GM06990 (cell line): ENCODE results near the gene MPL.
A peak's percentile ranks its signal among the peaks of the same experiment; 100 is the strongest.

ENCODE experiments used
- DNase-seq: peaks from one replicate; pipeline ENCODE4 v3.0.0-alpha.2; 2011; ENCODE audit not compliant: insufficient read length; ENCODE audit errors: extremely low read depth
- H3K27me3 ChIP-seq: replicated peaks from 2 replicates; pipeline ENCODE4 v1.6.0; 2011; ENCODE audit warnings: low read length; ENCODE audit not compliant: control insufficient read depth, insufficient read depth
- H3K36me3 ChIP-seq: 2 replicates; pipeline ENCODE4 v1.5.1; 2011; ENCODE audit warnings: low read length; ENCODE audit not compliant: control insufficient read depth, insufficient read depth
- H3K4me3 ChIP-seq: replicated peaks from 2 replicates; pipeline ENCODE4 v1.5.1; 2011; ENCODE audit warnings: low read depth, mild to moderate bottlenecking, control low read depth, low read length
- CTCF ChIP-seq: IDR thresholded peaks from 2 replicates; pipeline ENCODE4 v1.5.1; 2011; ENCODE audit warnings: low read length, control low read depth, mild to moderate bottlenecking, inconsistent platforms; ENCODE audit not compliant: insufficient read depth, poor library complexity, severe bottlenecking

The MPL gene

GRCh38 chr1:43386676-43387075 is 49.1 kb downstream of the MPL start:
- no peak for DNase-seq
- Histone ChIP-seq H3K36me3 (peaks cover 18% of the 10 kb centered on the region), H3K27me3 (no peaks in the 10 kb centered on the region), H3K4me3 (no peak overlapping the region)
- no peak for TF ChIP-seq CTCF

GRCh38 chr1:43387976-43388599 is 50.5 kb downstream of the MPL start:
- H3K4me3 ChIP-seq = peak overlapping the region; percentile 94

GRCh38 chr1:43388613-43389012 is 51.0 kb downstream of the MPL start:
- Histone ChIP-seq H3K4me3 (peak overlapping the region; percentile 94), H3K27me3 (no peaks in the 10 kb centered on the region), H3K36me3 (peaks cover 12% of the 10 kb centered on the region)
- DNase-seq = no peak
- TF ChIP-seq CTCF = no peak

More at GRCh38 chr1:43387976-43388599, 50.5 kb downstream of the MPL start:
- Histone ChIP-seq H3K27me3 (no peaks in the 10 kb centered on the region), H3K36me3 (peaks cover 16% of the 10 kb centered on the region)
- no peak for TF ChIP-seq CTCF
- no peak for DNase-seq

- TF ChIP-seq CTCF = no peak
- no peaks in the 10 kb centered on the region for H3K27me3 ChIP-seq
- peak within 1 kb of the TSS; percentile 94 for H3K4me3 ChIP-seq
- H3K36me3 ChIP-seq = peaks cover 9% of the 10 kb centered on the region
- DNase-seq = peak; percentile 88
Measured at GRCh38 chr1:43389326-43390313, 52.0 kb downstream of the MPL start, which contains the start of the genes MED8 and SZT2. TSS of gene MED8 (minus strand) at chr1:43389800. CDS start at chr1:43389764, 36 bp downstream. TSS of gene SZT2 (plus strand) at chr1:43389899. CDS start at chr1:43389969, 70 bp downstream.

- H3K4me3 ChIP-seq = no peak overlapping the region
- no peaks in the 10 kb centered on the region for H3K27me3 ChIP-seq
- no peak for TF ChIP-seq CTCF
- H3K36me3 ChIP-seq = peaks cover 2% of the 10 kb centered on the region; the same call in 1 of the 2 replicates
- DNase-seq = no peak
Measured at GRCh38 chr1:43392702-43393101, 55.1 kb downstream of the MPL start.
